GM21528 (cell line): ENCODE measurements around the gene TGIF1.
"Not testable (repeated sequence)": the region's sequence is repeated elsewhere in the genome, so short reads cannot be mapped to it uniquely, and the experiment has no call there.

Experiments used
- ATAC-seq: cut with Tn5 transposase; IDR thresholded peaks from one replicate; pipeline ENCODE4 v1.9.1; 2021; ENCODE audit warnings: mild to moderate bottlenecking, moderate library complexity; ENCODE audit not compliant: unreplicated experiment, low FRiP score

Gene TGIF1

DNA sequence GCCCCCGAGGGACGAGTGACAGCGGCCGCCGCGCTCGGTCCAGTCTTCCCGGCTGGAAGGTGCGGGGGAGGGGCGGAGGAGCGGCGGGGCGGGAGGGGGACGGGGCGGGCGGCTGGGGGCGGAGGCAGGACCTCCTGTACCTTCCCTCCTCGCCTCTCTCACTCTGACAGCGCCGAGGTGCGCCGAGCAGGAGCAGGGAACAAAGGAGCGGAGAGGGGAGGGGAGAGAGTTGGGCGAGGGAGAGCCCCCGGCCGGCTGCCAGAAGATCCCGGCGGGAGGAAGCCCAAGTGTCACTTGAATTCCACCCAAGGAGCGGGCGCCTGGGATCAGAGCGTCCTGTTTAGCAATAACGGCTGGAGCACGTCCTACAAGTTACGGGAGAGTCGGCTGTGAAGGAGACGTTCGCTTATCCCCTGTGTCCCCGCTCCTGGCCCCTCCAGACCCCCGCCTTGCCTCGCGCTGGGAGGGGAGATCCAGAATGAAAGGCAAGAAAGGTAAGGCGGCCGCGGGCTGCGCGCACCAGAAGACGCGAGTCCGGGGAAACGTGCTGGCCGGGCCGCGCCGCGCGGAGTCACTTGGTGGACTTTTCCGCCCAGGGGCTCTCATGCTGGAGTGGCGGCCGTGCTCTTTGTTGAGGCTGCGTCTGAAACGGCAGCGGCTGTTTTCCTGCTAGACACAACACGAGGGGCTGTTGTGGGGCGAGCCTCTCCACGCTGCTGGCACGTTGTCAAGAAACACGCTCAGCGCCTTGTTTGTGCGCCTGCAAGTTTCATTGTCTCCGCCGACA is at the start of gene TGIF1:
Gene TGIF1 (plus strand): TSS at position 161 of the 787 bp plus-strand sequence. CDS start 318 bp downstream, at position 479.
- no peak for ATAC-seq

DNA sequence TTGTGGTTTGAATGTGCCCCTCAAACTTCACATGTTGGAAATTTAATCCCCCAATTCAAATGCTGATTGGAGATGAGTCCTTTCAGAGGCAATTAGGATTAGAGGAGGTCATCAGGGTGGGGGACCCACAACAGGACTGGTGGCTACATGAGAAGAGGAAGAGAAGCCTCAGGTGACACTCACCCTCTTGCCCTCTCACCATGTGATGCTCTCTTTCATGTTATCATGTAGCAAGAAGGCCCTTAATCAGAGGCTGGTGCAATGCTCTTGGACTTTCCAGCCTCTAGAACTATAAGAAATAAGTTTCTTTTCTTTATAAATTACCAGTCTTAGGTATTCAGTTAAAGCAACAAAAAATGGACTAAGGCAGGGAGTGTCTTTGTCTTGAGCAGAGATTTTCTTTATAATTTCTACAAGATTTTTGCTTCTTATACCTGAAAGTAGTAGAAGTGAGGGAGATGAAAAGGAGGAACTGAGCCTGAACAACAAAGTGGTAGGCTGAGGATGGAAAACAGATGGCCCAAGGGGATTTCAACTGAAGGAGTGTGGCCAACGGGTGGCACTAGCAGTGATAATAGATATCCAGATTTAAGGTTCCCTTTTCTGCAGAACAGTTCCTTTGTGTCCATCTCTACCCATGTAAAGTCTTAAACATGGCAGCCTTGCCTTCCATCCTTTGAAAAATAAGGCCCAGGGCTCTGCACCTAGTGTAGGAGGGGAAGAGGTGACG is 49.2 kb upstream of the TGIF1 start:
- no peak for ATAC-seq

DNA sequence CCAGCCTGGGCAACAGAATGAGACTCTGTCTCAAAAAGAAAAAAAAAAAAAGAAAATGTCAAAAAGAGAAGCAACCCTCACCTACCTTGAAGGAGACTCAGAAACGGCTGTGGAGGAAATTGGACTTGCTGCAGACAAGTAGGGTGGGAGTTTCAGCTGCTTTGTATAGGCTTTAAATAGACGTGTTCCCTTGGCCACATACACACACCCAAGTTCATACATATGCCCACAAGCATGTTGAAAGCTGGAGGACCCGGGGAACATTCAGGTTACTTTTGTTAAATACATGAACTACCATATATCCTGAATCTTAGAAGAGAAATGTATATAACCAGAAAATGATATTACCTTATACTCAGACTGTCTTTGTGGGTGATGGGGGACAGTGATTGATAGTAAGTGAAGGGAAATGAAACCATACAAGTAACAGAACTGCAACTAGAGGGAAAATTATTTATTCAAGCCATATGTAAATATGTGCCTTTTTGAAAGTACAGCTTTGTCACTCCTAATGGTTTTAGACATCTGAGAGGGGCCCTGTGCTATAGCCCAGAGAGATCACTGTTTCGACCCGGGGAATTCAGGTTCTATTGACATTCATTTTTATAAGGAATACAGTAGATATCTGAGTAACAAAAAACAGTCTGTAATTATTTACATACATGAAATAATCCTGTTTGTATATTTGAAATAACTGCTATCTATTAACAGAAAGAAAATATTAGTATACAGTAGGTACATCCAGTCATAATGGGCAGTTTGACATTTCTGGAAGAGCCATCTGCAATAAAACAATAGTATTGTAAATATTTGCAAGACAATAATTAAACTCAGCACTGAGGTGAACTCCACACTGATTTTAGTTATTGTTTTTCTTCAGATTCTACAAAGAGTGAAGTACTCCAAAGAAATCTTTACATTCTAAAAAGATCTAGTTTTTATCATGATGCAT is 48.0 kb upstream of the TGIF1 start:
- peak; percentile 93 for ATAC-seq

DNA sequence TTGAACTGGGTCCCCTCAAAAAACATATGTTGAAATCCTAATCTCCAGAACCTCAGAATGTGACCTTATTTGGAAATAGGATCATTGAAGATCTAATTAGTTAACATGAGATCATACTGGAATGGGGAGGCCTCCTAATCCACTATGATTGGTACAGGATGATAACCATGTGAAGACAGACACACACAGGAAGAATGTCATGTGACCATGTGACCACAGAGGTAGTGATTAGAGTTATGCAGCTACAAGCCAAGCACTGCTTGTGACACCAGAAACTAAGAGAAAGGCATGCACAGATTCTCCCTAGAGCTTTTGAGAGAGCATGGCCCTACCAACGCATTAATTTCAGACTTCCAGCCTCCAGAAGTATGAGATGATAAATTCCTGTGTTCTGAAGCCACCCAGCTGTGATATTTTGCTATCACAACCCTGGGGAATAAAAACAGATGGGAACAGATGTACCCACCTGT is 47.0 kb upstream of the TGIF1 start:
- no peak for ATAC-seq

DNA sequence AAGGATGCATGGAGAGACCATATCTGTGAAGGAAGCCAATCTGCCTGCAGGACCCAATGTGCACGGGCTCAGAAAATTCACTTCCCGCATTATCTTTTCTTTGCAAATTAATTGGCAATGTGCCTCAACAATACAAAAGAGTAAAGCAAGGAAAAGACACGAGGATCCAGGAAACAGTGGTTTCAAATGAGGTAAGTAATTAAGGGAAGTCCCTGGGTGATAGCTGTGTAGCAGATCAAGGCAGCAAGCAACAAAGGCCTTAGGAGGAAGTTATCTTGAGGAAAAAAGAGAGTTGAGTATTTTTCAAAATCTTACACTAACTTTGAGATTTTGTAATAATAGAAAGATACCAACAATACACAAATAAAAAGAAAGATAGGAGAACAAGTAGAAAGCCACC is 44.3 kb upstream of the TGIF1 start:
- ATAC-seq = no peak

DNA sequence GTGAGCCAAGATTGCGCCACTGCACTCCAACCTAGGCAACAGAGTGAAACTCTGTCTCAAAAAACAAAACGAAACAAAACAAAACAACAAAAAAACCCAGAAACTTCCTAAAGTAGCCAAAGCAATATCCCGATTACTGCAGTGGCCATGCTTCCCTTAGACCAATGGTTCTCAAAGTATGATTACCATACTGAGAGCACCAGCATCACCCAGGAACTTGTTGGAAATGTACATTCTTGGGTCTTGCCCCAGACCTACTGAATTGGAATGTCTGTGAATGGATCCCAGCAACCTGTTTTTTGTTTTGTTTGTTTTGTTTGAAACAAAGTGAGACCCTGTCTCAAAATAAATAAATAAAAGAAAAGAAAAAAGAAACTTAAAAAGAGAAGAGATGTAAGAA is 41.9 kb upstream of the TGIF1 start:
- no peak for ATAC-seq

DNA sequence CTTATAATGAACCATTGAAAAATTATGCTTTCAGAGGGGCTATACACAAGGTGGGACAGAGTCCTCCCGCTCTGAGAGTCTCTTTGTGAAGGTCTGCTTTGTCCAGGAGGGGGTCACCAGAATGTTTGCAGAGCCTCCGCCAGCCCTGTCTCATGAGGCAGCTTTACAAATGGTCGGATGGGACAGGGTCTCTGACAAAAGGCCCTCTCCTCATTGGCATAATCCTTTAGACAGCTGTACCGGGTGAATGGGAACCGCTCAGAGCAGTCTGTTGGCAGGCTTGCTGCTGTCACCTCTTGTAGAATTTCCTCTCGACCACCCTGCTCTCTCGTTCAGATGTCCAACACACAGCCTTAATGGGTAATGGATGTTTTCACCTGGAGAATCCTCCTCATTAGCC is 40.2 kb upstream of the TGIF1 start:
- ATAC-seq = no peak

DNA sequence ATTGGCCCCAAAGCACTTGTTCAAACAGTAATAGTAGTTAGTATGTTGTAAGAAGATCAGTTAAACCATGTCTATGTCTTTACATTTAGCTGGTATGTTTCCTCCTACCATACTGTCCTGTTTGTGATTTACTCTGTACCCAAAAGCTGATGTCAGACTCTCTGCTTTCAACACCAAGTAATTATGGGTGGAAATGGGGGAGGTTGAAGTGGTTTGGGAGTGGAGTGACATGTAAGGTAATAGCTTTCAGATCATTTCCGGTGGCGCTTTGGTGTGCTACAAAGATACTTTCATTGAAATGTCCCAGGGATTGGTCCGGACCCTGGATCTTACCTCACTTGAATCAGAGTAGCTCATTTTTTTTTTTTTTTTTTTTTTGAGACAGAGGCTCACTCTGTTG is 39.7 kb upstream of the TGIF1 start:
- ATAC-seq = no peak

DNA sequence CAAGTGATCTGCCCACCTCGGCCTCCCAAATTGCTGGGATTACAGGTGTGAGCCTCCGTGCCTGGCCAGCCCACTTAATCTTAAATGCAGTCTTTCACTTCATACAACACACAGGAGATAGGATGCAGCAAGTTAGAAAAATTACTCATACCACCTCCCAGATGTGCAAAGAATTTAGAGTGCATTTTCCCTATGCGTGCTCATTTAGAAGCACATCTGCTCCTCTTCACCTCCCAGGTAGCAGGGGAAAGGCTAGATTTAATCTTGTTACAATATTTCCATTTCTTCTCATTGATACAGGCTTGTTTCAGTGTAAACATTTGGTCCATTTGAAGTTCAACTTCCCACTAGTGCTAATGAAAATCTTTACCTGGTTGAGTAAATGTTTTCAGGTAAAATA is 39.1 kb upstream of the TGIF1 start:
- not testable (repeated sequence) for ATAC-seq

DNA sequence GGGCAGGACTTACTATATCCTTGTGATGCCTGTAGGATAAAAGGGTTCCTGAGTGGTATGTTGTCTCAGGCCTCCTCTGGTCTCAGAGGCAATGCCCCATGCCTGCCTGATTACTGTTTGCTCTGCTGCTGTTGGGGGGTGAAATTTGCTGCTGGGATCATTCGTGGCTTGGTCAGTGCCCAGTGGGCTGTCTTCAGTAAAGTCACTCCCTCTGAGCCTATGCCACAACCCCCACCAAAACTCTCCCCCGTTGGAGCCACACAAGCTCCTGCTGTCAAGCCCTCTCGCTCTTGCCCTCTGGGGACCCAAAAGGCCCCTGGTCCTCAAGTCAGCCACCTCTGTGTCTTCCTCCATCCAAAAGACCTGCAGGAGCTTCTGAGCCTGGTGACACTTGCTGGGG is 38.6 kb upstream of the TGIF1 start:
- no peak for ATAC-seq

DNA sequence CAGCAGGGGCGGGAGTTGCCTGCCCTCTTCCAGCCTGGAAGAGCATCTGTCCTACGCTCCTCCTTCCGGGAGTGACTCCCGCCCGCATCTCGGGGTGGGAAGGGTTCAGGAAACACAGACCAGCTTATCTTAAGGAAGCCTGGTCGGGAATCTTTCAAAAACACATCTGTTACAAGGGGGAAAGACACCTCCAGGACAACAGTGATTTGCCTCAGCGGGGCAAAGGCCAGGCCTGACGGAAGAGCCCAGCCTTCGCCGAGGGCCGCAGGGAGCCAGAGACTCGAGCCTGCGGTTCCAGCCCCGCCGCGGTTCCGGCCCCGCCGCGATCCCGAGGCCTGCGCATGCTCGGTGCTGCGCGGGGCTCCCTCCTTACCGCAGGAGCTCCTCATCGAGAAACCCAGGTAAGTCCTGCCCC is 38.1 kb upstream of the TGIF1 start:
- ATAC-seq = no peak

DNA sequence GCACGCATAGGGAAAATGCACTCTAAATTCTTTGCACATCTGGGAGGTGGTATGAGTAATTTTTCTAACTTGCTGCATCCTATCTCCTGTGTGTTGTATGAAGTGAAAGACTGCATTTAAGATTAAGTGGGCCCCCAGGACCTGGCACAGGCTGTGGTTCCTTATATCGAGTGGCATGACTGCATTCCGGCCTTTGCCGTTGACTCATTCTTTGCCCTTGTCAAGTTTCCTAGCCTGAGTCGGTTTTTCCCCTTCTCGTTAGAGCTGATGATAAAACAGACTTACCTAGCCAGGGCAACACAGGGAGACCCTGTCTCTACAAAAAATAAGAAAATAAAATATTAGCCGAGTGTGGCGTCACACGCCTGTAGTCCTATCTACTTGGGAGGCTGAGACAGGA is 37.4 kb upstream of the TGIF1 start:
- ATAC-seq = not testable (repeated sequence)

DNA sequence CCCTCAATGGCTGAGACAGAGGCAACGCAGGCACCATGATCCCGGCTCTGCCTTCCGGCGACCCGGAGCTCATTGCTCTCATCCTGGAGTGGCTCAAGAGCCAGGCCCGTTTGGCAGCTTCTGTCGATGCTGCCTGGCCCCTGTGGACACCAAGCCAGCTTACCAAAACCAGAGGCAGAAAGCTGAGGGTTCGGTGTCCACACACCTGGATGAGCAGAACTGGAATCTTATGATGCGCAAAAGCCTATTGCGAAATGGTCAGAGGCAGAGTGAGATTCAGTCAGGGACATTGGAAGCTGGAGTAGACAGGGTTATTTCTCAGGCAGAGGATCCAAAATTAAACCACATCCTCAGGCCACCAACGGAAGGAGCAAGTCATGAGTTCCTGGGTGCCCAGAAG is 34.9 kb upstream of the TGIF1 start:
- no peak for ATAC-seq

DNA sequence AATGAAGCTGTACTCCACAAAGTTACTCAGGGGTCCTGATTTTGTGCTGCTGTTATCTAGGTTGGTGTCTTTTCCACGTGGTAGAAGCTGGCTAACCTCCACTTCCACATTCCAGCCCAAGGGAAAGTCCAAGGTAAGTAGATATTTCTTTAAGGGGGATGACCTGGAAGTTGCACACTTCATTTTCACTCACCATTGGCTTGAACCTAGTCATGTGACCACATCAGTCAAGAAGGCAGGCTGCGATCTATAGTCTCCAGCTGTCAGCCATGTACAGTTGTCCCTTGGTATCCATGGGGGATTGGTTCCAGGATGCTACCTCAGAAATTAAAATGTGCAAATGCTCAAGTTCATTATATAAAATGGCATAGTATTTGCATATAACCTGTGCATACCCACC is 31.9 kb upstream of the TGIF1 start:
- no peak for ATAC-seq

DNA sequence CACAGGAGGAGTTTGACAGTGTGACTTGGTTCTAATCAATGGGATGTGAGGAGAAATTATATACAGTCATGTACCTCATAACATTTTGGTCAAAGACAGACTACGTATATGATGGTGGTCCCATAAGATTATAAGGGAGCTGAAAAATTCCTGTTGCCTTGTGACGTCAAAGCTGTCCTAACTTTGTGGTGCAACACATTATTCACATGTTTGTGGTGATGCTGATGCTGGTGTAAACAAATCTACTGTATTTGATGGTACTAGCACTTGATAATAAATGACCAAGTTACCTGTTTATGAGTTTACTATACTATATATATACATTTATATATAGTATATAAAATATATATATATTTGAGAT is 29.1 kb upstream of the TGIF1 start:
- ATAC-seq = no peak

DNA sequence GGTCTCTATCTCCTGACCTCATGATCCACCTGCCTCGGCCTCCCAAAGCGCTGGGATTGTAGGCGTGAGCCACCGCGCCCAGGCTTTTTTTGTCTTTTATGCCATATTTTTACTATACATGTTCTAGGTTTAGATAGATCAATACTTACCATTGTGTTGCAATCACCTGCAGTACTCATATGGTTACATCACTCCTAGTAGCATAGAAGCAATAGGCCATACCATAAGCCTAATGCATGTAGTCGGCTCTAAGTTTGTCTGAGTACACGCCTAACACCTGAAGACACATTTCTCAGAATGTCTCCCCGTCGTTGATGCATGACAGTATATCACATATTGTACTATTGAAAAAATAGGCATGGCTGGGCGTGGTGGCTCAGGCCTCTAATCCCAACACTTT is 27.1 kb upstream of the TGIF1 start:
- no peak for ATAC-seq

DNA sequence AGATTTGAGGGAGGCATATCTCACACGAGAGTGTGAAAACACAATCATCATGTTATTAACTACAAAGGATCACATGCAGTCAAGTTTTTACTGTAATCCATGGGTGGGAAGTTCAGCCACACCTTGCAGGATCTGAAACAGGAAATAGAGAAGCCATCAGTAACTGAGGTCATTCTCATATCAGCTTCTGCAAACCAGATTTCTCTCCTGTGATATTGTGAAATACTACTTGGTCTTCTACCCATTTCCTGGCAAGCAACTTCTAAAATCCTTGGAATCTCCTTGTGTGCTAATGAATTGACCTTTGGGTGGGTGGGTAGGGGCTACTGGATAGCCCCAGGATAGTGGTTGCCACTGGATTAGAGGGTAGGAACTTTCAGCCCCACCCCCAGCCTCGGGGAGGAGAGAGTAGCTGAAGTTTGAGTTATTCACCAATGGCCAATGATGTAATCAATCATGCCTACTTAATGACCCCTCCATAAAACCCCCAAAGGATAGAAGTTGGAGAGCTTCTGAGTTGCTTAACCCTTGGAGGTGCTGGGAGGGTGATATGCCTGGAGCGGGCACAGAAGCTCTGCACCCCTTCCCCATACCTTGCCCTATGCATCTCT is 25.6 kb upstream of the TGIF1 start:
- ATAC-seq = no peak

DNA sequence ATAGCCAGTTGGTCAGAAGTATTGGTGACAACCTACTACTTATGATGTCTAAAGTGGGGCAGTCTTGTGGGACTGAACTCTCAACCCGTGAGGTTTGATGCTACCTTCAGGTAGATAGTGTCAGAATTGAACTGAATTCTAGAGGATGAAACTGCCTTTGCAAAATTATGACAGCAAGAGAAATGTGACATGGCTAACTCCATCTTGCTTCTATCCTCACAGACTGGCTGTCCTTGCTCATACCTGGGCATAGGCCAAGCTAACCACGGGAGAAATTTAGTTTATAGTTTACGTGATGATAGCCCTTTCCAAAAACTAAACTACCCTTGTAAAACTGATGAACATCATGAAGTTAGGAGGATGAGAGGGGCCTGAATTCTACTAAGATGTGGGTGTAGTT is 24.9 kb upstream of the TGIF1 start:
- ATAC-seq = no peak

DNA sequence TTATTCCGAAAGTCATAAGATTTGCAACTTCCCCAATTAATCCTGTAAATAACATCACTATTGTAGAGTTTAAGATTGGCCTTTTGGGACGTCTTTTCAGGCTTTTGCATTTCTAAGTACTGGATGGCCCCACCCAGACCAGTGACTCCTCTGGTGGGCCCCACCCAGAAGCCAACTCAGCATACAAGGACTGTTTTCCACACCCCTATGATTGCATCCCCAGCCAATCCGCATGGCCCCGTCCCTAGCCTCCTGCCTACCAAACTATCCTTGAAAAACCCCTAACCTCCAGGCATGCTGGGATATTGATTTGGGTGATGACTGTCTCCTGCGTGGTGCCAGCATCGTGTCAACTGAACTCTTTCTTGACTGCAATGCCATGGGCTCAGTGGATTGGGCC is 24.5 kb upstream of the TGIF1 start:
- no peak for ATAC-seq

DNA sequence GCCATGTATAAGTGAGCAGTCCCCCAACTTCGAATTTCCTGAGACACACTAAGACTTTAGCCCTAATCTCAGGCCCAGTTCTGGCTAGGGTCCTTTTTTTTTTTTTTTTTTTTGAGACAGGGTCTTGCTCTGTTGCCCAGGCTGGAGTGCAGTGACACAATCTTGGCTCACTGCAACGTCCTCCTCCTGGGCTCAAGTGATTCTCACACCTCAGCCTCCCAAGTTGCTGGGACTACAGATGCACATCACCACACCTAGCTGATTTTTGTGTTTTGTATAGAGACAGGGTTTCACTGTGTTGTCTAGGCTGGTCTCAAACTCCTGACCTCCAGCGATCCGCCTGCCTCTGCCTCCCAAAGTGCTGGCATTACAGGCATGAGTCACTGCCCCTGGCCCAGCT is 23.9 kb upstream of the TGIF1 start:
- no peak for ATAC-seq

DNA sequence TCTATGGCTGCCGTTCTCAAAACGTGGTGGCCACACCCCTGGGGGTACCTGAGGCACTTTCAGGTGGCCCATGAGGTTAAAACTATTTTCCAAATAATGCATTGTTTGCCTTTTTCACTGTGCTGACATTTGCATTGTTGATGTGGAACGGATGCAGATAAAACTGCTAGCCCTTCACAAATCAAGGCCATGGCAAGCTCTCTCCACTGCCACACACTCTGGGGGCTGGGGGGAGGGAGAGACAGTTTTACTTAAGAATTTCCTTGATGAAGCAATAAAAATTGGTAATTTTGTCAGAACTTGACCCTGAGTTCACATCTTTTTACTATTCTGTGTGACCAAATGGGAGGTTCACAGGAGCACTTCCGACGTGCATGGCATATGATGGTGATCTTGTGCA is 22.0 kb upstream of the TGIF1 start:
- no peak for ATAC-seq
